Measurements from ENCODE around the gene MAPRE2. TPM values are rescaled to one million over a fixed set of nuclear protein-coding genes. Genes with fewer than 3 reads are reported as not detected.

MAPRE2 gene
- total and polyA plus RNA-seq, 2 of the 13 experiments (the other 11 are each of a cell fraction or from before 2014, with no cell fraction given) = 34.5 to 67.9 TPM

- H3K4me3 ChIP-seq (replicated peaks in 1 of 3; ENCODE audit: insufficient read depth in 1 of 3, low read depth in 2 of 3, low read length in 3 of 3) = no peak overlapping the region
- H3K4me2 ChIP-seq (ENCODE audit: low read depth, low read length) = no peak overlapping the region
- H3K4me1 ChIP-seq (ENCODE audit: insufficient read depth, low read length) = peaks cover 72% of the 10 kb centered on the region
- no peak overlapping the region for H3K9ac ChIP-seq (ENCODE audit: insufficient read depth, low read depth, low read length)
- in situ Hi-C loops (cut with HindIII; ENCODE audit: extremely low pct_ligation_motif_present, low pct_unique_long_range_greater_than_20kb) = no loop called here
- H3K27ac ChIP-seq (ENCODE audit: extremely low read length, insufficient read depth, low read length) = no peak overlapping the region
- DNase-seq (ENCODE audit: low spot score) (no peak), FAIRE-seq (no peak), ATAC-seq (no peak)
- CTCF ChIA-PET (ENCODE audit: low intra/inter-chr PET ratio, low total read pairs) = interaction anchor here (0.7 kb wide), 1 partner anchor 67 kb away, joined by 3 read pairs; no protein-coding TSS in a partner anchor
- no peaks in the 10 kb centered on the region for H4K20me1 ChIP-seq (ENCODE audit: insufficient read depth, low read length)
- no TSS peak for BruUV-seq (replicated peaks)
- no peaks in the 10 kb centered on the region for H3K79me2 ChIP-seq (ENCODE audit: insufficient read depth, low read length)
- 63% methylated on average over 6 of the region's 6 CpGs for WGBS (ENCODE audit: low lambda C conversion rate)
- no peaks in the 10 kb centered on the region for H3K9me3 ChIP-seq (ENCODE audit: low read length)
- intact Hi-C loops (cut with micrococcal nuclease; ENCODE audit: unreplicated experiment) = no loop called here
- no peaks in the 10 kb centered on the region; a peak in 2 of 5 replicates for H3K27me3 ChIP-seq (ENCODE audit: control insufficient read depth in 1 of 2, insufficient read depth in 2 of 2, low read length in 2 of 2)
- POLR2A ChIA-PET = no interaction called here
- no peak overlapping the region for H2AFZ ChIP-seq (ENCODE audit: low read length)
- no peaks in the 10 kb centered on the region for H3K36me3 ChIP-seq (replicated peaks in 1 of 2; ENCODE audit: control insufficient read depth in 1 of 2, insufficient read depth in 2 of 2, low read length in 2 of 2)
- no peak for TF ChIP-seq ZNF383 (CRISPR knock-in tag; IDR thresholded peaks at IDR 0.05; ENCODE audit: borderline replicate concordance)
- TF ChIP-seq GTF2F1 (IDR thresholded peaks at IDR 0.05; ENCODE audit: low read length) = no peak
- TF ChIP-seq, protein P1, sequence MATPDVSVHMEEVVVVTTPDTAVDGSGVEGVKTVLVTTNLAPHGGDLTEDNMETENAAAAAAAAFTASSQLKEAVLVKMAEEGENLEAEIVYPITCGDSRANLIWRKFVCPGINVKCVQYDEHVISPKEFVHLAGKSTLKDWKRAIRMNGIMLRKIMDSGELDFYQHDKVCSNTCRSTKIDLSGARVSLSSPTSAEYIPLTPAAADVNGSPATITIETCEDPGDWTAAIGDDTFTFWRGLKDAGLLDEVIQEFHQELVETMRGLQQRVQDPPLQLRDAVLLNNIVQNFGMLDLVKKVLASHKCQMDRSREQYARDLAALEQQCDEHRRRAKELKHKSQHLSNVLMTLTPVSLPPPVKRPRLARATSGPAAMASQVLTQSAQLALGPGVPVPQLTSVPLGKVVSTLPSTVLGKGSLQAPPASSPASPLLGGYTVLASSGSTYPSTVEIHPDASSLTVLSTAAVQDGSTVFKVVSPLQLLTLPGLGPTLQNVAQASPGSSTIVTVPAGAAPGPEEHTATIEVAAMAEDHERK (CRISPR knock-in tag; IDR thresholded peaks at IDR 0.05; ENCODE audit: low read depth) = no peak
- no peak for TF ChIP-seq RBFOX2 (IDR thresholded peaks at IDR 0.05; ENCODE audit: low read depth, low read length)
- no peak for TF ChIP-seq LCORL (IDR thresholded peaks at IDR 0.05)
- no peak for TF ChIP-seq LCORL (CRISPR knock-in tag; IDR thresholded peaks at IDR 0.05)
- TF ChIP-seq RFX1 (IDR thresholded peaks at IDR 0.05) = no peak
- TF ChIP-seq ZNF430 (CRISPR knock-in tag; IDR thresholded peaks at IDR 0.05) = no peak
These were observed 126.1 kb downstream of the MAPRE2 start for GRCh38 chr18:35167332-35167731.

DNA sequence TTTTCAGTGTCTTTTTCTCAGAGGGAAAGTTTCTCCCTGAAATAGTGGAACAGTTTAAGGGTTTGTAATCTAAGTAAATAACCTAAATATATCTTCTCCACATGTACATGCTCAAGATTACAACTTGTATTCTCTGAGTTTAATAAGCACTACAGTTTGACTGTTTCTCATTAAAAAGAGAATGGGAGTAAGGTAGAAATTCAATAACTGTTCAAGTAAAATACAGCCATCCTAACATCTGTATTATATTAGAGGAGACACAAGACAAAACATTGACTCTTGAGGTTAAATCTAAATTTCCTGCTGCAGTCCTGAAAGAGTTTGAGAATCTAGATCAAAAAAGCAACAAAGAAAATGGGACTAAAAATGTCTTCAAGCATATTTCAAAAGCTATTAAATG lies 126.6 kb downstream of the MAPRE2 start:
- in situ Hi-C loops (cut with HindIII; ENCODE audit: extremely low pct_ligation_motif_present, low pct_unique_long_range_greater_than_20kb) (no loop called here), intact Hi-C loops (cut with micrococcal nuclease; ENCODE audit: unreplicated experiment) (no loop called here)
- no peak overlapping the region for H2AFZ ChIP-seq (ENCODE audit: low read length)
- H3K27me3 ChIP-seq (ENCODE audit: control insufficient read depth in 1 of 2, insufficient read depth in 2 of 2, low read length in 2 of 2) = no peaks in the 10 kb centered on the region; a peak in 1 of 5 replicates
- ChIA-PET POLR2A (no interaction called here), CTCF (ENCODE audit: low intra/inter-chr PET ratio, low total read pairs) (interaction anchor here (0.7 kb wide), 1 partner anchor 66 kb away, joined by 3 read pairs; no protein-coding TSS in a partner anchor)
- FAIRE-seq (no peak), DNase-seq (ENCODE audit: low spot score) (no peak), ATAC-seq (no peak)
- H3K9me3 ChIP-seq (ENCODE audit: low read length) = no peaks in the 10 kb centered on the region
- no peak overlapping the region for H3K4me3 ChIP-seq (replicated peaks in 1 of 3; ENCODE audit: insufficient read depth in 1 of 3, low read depth in 2 of 3, low read length in 3 of 3)
- H3K27ac ChIP-seq (ENCODE audit: extremely low read length, insufficient read depth, low read length) = no peak overlapping the region
- H3K9ac ChIP-seq (ENCODE audit: insufficient read depth, low read depth, low read length) = no peak overlapping the region
- H3K36me3 ChIP-seq (replicated peaks in 1 of 2; ENCODE audit: control insufficient read depth in 1 of 2, insufficient read depth in 2 of 2, low read length in 2 of 2) = no peaks in the 10 kb centered on the region
- H4K20me1 ChIP-seq (ENCODE audit: insufficient read depth, low read length) = no peaks in the 10 kb centered on the region
- H3K4me2 ChIP-seq (ENCODE audit: low read depth, low read length) = no peak overlapping the region
- no TSS peak for BruUV-seq (replicated peaks)
- no peaks in the 10 kb centered on the region for H3K79me2 ChIP-seq (ENCODE audit: insufficient read depth, low read length)
- peaks cover 72% of the 10 kb centered on the region for H3K4me1 ChIP-seq (ENCODE audit: insufficient read depth, low read length)
- TF ChIP-seq ZNF777 (CRISPR knock-in tag; IDR thresholded peaks at IDR 0.05) (no peak), CREM (IDR thresholded peaks at IDR 0.05) (no peak), CREM (CRISPR knock-in tag; IDR thresholded peaks at IDR 0.05) (no peak), ZNF569 (CRISPR knock-in tag; IDR thresholded peaks at IDR 0.05; ENCODE audit: borderline replicate concordance) (no peak), RBM39 (IDR thresholded peaks at IDR 0.05; ENCODE audit: low read depth, low read length, poor library complexity, severe bottlenecking) (no peak), ZNF614 (CRISPR knock-in tag; IDR thresholded peaks at IDR 0.05; ENCODE audit: borderline replicate concordance) (no peak)

Data from HepG2 (cell line).